HG03025 (cell line): ENCODE results near the gene SH3PXD2A.

Experiments used
- ATAC-seq: cut with Tn5 transposase; IDR thresholded peaks from one replicate; pipeline ENCODE4 v1.9.1; 2021; ENCODE audit warnings: mild to moderate bottlenecking, moderate library complexity; ENCODE audit not compliant: unreplicated experiment, low FRiP score

Gene SH3PXD2A, protein sequence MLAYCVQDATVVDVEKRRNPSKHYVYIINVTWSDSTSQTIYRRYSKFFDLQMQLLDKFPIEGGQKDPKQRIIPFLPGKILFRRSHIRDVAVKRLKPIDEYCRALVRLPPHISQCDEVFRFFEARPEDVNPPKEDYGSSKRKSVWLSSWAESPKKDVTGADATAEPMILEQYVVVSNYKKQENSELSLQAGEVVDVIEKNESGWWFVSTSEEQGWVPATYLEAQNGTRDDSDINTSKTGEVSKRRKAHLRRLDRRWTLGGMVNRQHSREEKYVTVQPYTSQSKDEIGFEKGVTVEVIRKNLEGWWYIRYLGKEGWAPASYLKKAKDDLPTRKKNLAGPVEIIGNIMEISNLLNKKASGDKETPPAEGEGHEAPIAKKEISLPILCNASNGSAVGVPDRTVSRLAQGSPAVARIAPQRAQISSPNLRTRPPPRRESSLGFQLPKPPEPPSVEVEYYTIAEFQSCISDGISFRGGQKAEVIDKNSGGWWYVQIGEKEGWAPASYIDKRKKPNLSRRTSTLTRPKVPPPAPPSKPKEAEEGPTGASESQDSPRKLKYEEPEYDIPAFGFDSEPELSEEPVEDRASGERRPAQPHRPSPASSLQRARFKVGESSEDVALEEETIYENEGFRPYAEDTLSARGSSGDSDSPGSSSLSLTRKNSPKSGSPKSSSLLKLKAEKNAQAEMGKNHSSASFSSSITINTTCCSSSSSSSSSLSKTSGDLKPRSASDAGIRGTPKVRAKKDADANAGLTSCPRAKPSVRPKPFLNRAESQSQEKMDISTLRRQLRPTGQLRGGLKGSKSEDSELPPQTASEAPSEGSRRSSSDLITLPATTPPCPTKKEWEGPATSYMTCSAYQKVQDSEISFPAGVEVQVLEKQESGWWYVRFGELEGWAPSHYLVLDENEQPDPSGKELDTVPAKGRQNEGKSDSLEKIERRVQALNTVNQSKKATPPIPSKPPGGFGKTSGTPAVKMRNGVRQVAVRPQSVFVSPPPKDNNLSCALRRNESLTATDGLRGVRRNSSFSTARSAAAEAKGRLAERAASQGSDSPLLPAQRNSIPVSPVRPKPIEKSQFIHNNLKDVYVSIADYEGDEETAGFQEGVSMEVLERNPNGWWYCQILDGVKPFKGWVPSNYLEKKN

DNA sequence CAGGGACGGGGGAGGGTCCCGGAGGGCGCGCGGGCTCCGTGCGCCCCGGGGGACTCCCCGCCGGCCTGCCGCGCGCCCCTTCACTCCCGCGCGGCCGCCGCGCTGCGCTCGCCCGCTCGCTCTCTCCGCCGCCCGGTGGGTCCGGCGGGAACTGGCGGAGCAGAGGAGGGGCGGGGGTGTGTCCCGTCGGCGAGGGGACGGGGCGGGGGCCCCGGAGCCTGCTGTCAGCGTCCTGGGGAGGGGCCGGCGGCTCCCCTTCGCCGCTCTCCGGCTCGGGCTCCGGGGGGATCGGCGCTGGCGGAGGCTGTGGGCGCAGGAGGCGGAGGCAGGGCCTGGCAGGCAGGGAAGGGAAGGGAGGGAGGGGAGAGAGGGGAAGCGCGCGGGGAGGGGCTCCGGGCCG lies at the start of gene SH3PXD2A:
Gene SH3PXD2A, minus strand, starts transcription at position 153 of the 400 bp plus-strand sequence. CDS start 310 bp downstream, outside the sequence.
- no peak for ATAC-seq

DNA sequence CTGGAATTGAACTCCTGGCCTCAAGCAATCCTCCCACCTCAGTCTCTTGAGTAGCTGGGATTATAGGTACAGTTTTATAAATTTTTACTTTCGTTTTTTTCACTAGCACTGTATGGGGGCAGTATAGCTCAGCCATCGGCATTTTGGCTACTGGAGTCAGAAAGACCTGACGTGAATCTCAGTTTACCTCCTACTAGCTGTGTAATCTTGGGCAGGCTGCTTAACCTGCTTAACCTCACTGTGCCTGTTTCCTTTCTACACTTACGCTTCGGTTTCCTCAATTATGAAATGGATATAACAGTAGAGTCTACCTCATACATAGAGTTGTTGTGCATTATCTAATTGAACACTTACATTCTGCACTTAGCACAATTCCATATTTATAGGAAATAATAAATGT lies 45.9 kb upstream of the SH3PXD2A start:
- ATAC-seq, result no peak

DNA sequence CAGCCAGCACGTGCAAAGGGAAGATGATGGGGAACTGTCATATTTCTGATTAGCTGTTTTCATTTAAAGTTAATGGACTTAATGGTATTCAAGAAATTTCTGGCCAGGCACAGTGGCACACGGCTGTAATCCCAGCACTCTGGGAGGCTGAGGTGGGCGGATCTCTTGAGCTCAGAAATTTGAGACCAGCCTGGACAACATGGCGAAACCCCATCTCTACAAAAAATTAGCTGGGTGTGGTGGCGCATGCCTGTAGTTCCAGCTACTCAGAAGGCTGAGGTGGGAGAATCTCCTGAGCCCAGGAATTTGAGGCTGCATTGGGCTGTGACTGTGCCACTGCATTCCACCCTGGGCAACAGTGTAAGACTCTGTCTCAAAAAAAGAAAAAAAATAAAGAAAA lies 43.9 kb upstream of the SH3PXD2A start:
- no peak for ATAC-seq

DNA sequence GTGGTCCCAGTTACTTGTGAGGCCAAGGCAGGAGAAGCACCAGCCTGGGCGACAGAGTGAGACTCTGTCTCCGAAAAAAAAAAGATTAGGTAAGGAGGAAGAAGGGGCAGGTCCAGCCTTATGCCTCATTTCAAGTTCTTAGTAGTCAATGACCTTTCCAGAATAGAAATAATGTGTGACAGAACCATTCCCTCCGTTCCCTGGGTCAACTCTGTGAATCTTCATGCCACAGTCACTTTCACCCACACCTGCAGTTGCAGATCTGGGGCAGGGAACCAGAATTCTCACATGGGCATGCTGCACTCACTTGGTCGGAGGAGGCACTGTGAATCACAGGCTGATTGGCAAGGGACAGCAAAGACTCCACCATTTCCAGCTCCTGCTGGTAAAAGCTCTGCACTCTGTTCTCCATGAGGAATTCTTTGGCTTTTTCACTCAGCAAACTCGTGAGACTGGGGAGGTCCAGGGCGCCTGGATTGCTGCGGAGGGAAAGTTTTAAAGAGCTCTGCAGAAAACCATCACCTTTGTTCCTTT lies 41.9 kb upstream of the SH3PXD2A start:
- no peak for ATAC-seq

DNA sequence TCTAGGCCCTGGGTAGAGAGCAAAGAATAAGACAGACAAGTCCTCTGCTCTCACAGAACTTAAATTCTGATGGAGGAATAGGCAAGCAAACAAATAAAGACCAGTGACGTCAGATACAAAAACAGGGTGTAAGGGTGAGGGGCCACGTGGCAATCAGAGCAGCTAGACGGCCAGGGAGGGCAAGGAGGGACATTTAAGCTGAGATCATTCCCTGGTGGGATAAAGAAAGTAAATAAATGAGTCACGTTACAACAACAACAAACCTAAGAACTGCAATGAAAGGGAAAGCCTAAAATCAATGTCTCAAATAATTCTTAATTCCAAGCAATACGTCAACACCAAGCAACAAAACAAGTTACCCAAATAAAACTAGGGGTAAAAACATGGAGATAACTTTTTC lies 40.8 kb upstream of the SH3PXD2A start:
- ATAC-seq, result no peak

DNA sequence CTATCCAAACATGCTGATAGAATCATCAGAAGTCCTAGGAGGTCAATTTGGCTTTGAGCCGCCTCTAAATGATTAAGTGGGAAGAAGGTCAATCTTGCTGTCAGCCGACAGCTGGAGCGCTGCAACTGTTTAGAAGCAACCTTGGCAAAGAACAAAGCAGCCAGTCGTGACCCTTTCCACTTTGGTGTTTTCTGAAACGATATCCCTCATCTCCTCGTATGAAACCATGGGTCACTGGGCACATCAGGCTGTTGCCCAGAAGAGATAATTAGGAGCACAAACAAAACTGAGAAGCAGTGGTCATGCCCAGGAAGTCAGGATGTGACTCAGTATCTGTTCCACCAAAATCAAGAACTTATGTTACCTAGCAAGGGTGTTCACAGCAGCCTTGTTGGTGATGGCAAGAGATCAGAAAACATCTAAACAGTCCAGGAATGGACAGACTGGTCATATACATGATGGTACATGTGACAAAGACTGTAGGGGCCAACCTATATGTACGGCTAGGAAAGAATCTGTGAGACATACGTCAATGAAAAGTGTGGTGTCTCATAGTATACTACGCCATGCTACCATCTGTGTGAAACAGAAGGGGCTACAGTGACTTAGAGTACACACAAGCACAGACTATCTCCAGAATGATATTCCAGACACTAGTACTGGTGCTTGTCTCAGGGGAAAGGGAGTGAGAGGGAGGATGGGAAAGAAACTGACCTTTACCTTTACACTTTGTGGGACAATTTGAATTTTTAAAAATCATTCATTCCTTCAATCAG lies 40.2 kb upstream of the SH3PXD2A start:
- ATAC-seq, result no peak

DNA sequence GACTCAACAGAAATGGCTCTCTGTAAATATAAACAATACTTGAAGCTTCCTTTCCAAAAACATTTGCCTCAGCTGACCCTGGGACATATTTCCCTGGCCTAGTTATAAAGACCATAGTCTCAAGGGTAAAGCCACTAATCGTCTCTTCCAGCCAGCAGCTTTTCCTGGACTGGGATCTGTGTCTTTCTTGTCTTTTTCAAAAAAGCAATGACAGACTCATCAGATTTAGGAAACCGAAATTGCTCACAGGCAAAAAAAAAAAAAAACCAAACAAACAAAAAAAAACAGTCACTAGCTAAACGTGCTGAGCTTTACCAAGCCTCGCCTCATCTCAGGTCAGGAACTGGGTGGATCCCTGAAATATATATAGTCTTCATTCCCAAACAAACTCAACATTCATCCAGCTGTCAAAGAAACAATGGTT lies 39.1 kb upstream of the SH3PXD2A start:
- ATAC-seq, result no peak

DNA sequence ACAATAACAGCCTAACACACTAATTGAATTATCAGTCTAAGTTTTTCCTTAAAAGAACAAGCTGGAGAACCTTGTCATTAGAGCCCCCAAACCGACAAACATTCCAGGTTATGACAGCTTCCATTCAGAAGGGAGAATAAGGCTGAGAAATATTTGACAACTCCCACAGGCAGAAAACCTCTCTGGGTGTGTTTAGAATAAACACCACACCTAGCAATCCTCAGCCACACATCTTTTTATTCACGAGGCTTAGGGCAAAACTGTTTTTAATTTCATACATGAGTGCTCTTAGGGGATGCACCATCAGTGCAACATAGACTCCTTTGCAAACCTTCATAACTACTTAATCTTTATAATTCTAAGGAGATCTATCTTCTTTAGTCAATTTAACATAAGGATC lies 38.4 kb upstream of the SH3PXD2A start:
- no peak for ATAC-seq

DNA sequence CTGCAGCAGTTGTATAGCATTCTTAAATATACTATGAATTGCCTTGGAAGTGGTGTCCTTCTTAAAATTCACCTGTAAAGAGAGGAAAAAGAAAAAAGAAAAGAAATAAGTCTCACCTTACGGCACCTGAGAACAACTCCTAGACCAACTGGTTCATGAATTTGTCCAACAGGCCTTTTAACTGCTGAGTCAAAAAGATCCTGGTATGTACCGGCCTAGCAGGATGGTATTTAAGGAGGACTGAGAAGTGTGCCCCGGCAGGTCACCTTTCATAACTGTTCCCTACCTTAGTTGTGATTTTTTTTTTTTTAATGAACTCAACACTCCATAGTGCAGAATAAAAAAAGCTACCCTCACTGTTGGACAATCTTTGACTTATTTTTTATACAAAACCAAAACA lies 36.8 kb upstream of the SH3PXD2A start:
- ATAC-seq, result no peak

DNA sequence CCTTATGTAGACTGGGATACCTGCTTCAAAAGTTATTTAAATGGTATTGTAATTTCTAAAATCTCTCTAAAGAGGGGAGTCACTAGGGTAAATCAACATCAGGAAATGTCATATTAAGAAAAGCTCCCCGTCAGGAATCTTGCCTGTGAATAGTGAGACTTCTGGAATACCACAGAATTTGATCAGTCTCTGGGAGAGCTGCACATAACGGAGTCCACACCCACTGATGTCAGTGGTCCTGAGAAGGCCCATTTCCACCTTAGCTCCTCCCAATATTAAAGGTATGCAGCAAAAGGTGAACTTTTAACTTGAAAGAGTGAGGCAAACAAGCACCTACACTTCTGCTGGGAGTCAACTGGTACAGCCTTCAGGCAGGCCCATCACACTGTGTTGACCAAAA lies 35.3 kb upstream of the SH3PXD2A start:
- ATAC-seq, result no peak

DNA sequence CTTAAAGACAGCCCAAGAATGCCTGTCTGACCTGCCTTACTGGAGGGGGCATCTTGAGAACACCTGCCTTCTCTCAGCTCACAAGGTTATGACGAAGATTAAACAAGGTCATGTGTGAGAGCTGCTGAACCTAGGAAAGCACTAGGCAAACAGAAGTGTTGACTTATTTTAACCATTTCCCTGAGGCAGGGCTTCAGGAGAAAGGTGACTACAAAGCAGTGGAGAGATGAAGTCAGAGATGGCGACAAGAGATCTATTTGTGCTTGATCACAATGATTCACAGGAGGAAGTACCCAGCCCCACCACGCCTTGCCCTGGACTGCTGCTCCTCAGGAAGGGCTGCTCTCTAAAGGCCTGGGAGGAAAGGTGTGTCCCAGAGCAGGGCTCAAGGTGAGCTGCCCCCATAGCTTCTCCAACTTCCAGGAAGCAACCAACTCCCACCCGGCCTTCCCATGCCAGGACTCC lies 34.9 kb upstream of the SH3PXD2A start:
- ATAC-seq, result no peak

DNA sequence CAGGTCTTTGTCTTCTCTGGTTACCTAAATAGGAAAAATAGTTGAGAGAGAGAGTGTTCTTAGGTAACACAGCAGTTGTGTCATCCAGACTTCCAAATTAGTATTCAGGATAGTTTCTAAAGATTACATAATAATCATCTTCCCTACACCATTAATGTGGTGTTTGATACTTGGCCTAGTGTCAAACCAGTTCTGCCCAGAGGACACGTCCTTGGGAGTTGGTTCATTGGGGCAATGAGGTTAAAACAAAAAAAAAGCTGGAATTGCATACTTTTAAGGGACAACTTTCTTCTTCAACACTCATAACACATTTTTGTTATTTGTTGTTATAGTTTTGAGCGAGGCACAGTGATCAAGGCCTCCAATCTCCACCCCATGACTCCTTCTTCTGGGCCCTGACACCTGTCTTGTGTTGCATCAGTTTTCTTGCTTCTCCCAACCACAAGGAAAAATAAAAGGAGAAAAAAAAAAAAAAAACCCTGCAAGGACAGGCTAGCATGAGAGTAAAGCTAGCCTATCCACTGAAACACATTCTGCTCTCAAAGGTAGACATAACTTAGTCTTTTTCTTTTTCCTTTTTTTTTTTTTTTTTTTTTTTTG lies 33.8 kb upstream of the SH3PXD2A start:
- no peak for ATAC-seq

DNA sequence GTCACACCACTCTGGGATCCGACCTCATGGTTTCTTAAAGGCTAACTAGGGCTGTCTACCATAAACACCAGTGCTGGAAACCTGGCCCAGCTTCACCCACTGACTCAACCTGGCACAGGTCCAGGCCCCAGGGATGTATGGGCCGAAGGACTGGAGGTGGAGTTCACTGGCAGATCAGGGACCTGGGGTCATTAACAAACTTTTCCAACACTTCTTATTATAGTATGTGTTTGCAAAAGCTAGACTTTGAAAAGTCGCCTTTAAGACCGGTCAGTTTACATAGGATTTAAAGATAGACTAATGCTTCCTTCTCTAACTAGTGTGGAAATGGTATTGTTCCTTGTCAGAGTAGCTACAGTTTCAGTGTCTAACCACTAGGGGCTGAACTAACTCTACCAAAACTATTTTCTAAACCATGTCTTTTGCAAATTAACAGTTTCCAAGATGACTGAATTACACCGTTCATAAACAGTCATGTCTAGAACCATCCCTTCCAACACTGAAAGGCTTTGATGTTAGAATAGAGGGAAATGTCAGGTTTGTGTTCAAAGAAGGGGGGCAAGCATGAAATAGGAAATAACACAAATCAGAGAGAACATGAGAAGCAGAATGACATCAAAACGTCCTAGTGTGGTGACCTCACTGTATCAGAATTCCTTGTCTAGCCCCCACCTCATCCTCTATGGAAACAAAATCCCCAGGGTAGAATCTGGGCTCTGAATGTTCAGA lies 32.9 kb upstream of the SH3PXD2A start:
- no peak for ATAC-seq

DNA sequence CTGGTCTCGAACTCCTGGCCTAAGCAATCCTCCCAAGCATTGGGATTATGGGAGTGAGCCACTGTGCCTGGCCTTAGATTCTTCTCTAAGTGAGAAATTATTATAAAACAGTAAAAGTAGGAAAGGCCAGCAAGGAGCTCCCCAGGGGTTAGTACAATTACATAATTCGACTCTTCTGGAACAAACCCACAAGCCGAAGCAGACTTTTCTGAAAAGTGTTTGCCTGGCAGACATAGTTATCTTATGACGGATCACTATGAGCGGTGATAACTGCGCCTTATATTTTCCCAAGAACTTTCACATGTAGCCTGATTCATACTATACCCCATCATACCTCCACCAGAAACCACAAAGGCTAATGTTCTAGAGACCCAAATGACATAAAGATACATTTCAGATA lies 30.2 kb upstream of the SH3PXD2A start:
- ATAC-seq, result no peak

DNA sequence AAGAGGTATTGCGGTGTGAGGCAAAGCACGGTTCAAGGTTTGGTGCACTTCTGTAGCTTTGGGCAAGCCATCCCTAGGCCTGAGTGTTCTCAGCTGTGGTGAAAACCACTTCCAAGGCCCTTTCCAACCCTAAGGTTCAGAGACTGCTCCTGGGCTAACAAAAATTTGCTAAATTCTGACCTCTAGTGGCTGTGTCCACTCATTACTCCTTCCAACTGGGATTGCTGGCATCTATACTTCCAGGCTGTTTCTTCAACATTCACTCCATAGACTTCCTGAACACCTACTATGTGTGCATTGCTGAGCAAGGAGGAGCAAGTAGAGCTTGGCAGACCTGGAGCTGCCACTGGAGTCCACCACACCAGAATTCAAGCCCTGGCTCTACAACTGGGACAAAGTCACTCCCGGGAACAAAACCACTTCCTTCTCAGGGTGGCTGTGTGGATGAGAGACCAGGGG lies 29.3 kb upstream of the SH3PXD2A start:
- ATAC-seq, result no peak

DNA sequence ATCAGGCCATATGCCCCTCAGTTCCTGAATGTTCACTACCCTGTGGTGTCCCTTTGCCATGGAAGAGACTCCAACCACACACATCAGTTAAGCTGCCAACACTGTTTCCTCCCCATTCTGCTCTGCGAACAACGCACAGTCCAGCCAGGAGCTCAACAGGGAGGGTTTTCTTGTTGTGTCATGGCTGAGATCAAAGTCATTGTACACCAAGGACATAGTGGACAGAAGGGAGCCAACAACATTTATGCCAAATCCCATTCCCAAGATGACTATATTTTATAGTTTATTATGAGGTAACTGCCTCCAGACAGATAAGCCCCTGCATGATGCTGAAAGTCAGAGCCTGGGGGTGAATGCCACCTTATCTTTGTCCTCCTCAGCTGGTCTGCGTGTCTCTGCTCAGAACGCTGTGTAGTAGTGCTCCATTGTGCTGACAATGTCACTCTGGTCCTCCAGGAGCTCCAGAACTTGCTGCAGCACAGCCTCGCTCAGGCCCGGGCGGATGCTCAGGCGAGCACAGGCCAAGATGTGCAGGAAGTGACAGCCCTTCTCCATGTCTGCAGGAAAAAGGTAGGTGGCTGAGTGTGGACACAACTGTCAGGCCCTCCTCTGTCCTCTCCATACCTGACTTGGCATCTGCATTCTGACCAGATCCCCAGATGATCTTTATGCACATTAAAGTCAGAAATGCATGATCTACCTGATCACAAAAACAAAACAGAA lies 27.1 kb upstream of the SH3PXD2A start:
- no peak for ATAC-seq

DNA sequence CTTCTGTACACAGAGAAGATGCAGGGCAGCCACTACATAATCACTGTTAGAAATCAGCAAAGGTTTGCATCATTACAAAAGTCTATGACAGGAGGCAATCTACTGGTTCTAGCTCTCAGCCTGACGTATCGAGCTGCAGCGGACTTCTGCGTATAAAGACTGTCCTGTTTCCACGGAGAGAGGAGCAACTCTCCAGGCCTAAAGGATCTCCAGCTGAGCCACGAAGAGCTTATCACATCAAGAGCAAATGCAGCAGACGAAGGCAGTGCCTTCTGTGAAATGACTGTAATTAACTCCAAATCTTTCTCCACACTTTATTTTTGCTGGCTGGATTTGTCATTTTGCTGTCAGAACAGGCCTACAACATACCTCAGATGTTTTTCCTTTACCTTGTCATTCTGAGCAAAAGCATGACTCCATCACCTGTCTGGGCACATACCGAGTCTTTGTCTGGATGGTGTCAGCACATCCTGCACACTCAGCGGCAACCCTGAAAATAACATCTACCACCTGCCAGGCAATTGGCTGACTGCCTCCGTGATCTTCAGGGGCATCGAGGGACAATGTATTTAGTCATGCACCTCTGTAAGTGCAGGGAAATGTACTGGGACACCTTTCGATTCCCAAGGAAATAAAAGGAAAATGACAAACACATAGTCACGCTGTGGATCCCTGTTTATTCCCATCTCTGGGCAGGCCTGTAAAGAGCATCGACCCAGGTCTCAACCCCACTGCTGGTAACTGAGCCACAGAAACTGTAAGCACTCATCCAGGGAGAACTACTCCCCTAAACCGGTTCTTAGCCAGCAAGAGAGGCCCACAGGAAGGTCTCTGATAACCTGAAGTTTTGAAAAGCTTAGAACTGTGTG lies 26.3 kb upstream of the SH3PXD2A start:
- ATAC-seq, result no peak
